ENCODE results near the gene TGFBR2.

DNA sequence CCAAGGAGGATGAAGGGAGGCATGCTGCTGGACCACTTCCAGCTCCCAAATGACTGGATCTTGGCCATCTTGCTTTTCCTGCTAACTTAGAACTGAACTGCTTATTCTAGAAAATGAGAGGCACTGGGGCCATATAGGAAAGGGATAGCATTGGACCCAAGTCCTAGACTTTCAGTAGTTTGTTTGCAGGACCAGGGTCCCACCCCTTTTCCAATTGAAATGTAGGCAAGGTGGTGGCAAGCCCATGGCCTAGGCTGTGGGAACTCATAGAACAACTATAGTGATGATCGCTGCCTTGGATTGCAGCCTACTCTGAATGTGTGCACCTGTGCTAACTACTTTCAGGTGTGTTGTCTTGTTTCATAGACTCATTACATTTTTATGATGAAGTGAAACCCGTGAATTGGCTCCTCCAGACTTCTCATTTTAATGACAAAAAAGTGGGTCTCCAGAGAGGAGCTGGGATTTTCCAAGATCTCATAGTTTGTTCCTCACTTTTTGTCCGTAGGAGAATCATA, 50.3 kb downstream of the TGFBR2 start:
- TF ChIP-seq AHR (CRISPR knock-in tag; IDR thresholded peaks at IDR 0.05) (no peak), THRA (CRISPR knock-in tag; IDR thresholded peaks at IDR 0.05; ENCODE audit: borderline replicate concordance) (no peak), JUN (CRISPR knock-in tag; IDR thresholded peaks at IDR 0.05) (no peak)
- TF ChIP-seq, protein P1, sequence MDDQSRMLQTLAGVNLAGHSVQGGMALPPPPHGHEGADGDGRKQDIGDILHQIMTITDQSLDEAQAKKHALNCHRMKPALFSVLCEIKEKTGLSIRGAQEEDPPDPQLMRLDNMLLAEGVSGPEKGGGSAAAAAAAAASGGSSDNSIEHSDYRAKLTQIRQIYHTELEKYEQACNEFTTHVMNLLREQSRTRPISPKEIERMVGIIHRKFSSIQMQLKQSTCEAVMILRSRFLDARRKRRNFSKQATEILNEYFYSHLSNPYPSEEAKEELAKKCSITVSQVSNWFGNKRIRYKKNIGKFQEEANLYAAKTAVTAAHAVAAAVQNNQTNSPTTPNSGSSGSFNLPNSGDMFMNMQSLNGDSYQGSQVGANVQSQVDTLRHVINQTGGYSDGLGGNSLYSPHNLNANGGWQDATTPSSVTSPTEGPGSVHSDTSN (CRISPR knock-in tag; IDR thresholded peaks at IDR 0.05; ENCODE audit: borderline replicate concordance), result no peak
- TF ChIP-seq, protein P2, sequence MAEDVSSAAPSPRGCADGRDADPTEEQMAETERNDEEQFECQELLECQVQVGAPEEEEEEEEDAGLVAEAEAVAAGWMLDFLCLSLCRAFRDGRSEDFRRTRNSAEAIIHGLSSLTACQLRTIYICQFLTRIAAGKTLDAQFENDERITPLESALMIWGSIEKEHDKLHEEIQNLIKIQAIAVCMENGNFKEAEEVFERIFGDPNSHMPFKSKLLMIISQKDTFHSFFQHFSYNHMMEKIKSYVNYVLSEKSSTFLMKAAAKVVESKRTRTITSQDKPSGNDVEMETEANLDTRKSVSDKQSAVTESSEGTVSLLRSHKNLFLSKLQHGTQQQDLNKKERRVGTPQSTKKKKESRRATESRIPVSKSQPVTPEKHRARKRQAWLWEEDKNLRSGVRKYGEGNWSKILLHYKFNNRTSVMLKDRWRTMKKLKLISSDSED (CRISPR knock-in tag; IDR thresholded peaks at IDR 0.05), result no peak
- TF ChIP-seq, protein P3, sequence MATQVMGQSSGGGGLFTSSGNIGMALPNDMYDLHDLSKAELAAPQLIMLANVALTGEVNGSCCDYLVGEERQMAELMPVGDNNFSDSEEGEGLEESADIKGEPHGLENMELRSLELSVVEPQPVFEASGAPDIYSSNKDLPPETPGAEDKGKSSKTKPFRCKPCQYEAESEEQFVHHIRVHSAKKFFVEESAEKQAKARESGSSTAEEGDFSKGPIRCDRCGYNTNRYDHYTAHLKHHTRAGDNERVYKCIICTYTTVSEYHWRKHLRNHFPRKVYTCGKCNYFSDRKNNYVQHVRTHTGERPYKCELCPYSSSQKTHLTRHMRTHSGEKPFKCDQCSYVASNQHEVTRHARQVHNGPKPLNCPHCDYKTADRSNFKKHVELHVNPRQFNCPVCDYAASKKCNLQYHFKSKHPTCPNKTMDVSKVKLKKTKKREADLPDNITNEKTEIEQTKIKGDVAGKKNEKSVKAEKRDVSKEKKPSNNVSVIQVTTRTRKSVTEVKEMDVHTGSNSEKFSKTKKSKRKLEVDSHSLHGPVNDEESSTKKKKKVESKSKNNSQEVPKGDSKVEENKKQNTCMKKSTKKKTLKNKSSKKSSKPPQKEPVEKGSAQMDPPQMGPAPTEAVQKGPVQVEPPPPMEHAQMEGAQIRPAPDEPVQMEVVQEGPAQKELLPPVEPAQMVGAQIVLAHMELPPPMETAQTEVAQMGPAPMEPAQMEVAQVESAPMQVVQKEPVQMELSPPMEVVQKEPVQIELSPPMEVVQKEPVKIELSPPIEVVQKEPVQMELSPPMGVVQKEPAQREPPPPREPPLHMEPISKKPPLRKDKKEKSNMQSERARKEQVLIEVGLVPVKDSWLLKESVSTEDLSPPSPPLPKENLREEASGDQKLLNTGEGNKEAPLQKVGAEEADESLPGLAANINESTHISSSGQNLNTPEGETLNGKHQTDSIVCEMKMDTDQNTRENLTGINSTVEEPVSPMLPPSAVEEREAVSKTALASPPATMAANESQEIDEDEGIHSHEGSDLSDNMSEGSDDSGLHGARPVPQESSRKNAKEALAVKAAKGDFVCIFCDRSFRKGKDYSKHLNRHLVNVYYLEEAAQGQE (IDR thresholded peaks at IDR 0.05; ENCODE audit: borderline replicate concordance in 1 of 2, low read depth in 1 of 2, low read length in 2 of 2), result no peak
- TF ChIP-seq, protein P4, sequence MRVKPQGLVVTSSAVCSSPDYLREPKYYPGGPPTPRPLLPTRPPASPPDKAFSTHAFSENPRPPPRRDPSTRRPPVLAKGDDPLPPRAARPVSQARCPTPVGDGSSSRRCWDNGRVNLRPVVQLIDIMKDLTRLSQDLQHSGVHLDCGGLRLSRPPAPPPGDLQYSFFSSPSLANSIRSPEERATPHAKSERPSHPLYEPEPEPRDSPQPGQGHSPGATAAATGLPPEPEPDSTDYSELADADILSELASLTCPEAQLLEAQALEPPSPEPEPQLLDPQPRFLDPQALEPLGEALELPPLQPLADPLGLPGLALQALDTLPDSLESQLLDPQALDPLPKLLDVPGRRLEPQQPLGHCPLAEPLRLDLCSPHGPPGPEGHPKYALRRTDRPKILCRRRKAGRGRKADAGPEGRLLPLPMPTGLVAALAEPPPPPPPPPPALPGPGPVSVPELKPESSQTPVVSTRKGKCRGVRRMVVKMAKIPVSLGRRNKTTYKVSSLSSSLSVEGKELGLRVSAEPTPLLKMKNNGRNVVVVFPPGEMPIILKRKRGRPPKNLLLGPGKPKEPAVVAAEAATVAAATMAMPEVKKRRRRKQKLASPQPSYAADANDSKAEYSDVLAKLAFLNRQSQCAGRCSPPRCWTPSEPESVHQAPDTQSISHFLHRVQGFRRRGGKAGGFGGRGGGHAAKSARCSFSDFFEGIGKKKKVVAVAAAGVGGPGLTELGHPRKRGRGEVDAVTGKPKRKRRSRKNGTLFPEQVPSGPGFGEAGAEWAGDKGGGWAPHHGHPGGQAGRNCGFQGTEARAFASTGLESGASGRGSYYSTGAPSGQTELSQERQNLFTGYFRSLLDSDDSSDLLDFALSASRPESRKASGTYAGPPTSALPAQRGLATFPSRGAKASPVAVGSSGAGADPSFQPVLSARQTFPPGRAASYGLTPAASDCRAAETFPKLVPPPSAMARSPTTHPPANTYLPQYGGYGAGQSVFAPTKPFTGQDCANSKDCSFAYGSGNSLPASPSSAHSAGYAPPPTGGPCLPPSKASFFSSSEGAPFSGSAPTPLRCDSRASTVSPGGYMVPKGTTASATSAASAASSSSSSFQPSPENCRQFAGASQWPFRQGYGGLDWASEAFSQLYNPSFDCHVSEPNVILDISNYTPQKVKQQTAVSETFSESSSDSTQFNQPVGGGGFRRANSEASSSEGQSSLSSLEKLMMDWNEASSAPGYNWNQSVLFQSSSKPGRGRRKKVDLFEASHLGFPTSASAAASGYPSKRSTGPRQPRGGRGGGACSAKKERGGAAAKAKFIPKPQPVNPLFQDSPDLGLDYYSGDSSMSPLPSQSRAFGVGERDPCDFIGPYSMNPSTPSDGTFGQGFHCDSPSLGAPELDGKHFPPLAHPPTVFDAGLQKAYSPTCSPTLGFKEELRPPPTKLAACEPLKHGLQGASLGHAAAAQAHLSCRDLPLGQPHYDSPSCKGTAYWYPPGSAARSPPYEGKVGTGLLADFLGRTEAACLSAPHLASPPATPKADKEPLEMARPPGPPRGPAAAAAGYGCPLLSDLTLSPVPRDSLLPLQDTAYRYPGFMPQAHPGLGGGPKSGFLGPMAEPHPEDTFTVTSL (CRISPR knock-in tag; IDR thresholded peaks at IDR 0.05; ENCODE audit: borderline replicate concordance), result no peak
- TF ChIP-seq, protein P5, sequence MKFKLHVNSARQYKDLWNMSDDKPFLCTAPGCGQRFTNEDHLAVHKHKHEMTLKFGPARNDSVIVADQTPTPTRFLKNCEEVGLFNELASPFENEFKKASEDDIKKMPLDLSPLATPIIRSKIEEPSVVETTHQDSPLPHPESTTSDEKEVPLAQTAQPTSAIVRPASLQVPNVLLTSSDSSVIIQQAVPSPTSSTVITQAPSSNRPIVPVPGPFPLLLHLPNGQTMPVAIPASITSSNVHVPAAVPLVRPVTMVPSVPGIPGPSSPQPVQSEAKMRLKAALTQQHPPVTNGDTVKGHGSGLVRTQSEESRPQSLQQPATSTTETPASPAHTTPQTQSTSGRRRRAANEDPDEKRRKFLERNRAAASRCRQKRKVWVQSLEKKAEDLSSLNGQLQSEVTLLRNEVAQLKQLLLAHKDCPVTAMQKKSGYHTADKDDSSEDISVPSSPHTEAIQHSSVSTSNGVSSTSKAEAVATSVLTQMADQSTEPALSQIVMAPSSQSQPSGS (CRISPR knock-in tag; IDR thresholded peaks at IDR 0.05), result no peak

All from HepG2 (cell line).